ENCODE measurements around the gene SRPK2. TPM values are rescaled to one million over a fixed set of nuclear protein-coding genes. Genes with fewer than 3 reads are reported as not detected.
"Not testable (repeated sequence)": the region's sequence is repeated elsewhere in the genome, so short reads cannot be mapped to it uniquely, and the experiment has no call there.

The SRPK2 gene
- total RNA-seq, 1 donor from 2014 or later: 54.7 TPM

- DNase-seq (ENCODE audit: low spot score); H3K4me3 Mint-ChIP-seq (ENCODE audit: low read depth); H3K27ac Mint-ChIP-seq; intact Hi-C loops (cut with micrococcal nuclease); H3K36me3 Mint-ChIP-seq (ENCODE audit: low read depth); H3K9me3 Mint-ChIP-seq; H3K27me3 Mint-ChIP-seq (ENCODE audit: low read depth): not testable (repeated sequence)
- H3K4me1 Mint-ChIP-seq (ENCODE audit: low read depth): peaks cover 18% of the 10 kb centered on the region
Measured at GRCh38 chr7:105324606-105325005, 64.1 kb downstream of the SRPK2 start.

DNA sequence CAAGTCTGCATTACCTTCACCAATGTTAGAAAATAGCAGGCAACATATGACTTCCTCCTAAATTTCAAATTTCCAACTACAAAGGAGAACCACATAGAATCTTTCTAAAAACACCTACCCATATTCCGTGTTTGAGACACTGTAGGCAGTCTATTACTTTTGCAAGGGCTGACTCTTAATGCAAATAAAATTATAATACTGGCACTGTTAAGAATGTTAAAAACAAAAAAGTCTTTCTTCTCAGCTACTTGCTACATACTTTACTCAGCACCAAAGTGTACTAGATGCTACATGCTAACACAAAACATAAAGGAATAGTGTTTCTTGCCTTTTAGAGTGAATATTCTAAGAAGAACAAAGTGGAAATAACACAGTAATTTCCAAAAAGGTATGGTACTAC lies 65.4 kb downstream of the SRPK2 start:
- H3K36me3 Mint-ChIP-seq (ENCODE audit: low read depth): peaks cover 10% of the 10 kb centered on the region
- peaks cover 14% of the 10 kb centered on the region for H3K4me1 Mint-ChIP-seq (ENCODE audit: low read depth)
- intact Hi-C loops (cut with micrococcal nuclease): no loop called here
- no peaks in the 10 kb centered on the region for H3K9me3 Mint-ChIP-seq
- H3K27ac Mint-ChIP-seq: no peak overlapping the region
- no peak for DNase-seq (ENCODE audit: low spot score)
- H3K4me3 Mint-ChIP-seq (ENCODE audit: low read depth): no peak overlapping the region
- H3K27me3 Mint-ChIP-seq (ENCODE audit: low read depth): no peaks in the 10 kb centered on the region

GRCh38 chr7:105322655-105323277 lies 66.0 kb downstream of the SRPK2 start:
- DNase-seq (ENCODE audit: low spot score): no peak
- H3K4me3 Mint-ChIP-seq (ENCODE audit: low read depth): no peak overlapping the region
- no peak overlapping the region for H3K27ac Mint-ChIP-seq
- peaks cover 14% of the 10 kb centered on the region for H3K4me1 Mint-ChIP-seq (ENCODE audit: low read depth)
- peaks cover 10% of the 10 kb centered on the region for H3K36me3 Mint-ChIP-seq (ENCODE audit: low read depth)
- H3K9me3 Mint-ChIP-seq: no peaks in the 10 kb centered on the region
- intact Hi-C loops (cut with micrococcal nuclease): no loop called here
- no peaks in the 10 kb centered on the region for H3K27me3 Mint-ChIP-seq (ENCODE audit: low read depth)

- H3K9me3 Mint-ChIP-seq: no peaks in the 10 kb centered on the region
- DNase-seq (ENCODE audit: low spot score): no peak
- H3K27me3 Mint-ChIP-seq (ENCODE audit: low read depth): no peaks in the 10 kb centered on the region
- no peak overlapping the region for H3K27ac Mint-ChIP-seq
- H3K36me3 Mint-ChIP-seq (ENCODE audit: low read depth): peaks cover 10% of the 10 kb centered on the region
- intact Hi-C loops (cut with micrococcal nuclease): no loop called here
- peaks cover 11% of the 10 kb centered on the region for H3K4me1 Mint-ChIP-seq (ENCODE audit: low read depth)
- H3K4me3 Mint-ChIP-seq (ENCODE audit: low read depth): no peak overlapping the region
Measured at GRCh38 chr7:105321754-105322455, 66.8 kb downstream of the SRPK2 start.

DNA sequence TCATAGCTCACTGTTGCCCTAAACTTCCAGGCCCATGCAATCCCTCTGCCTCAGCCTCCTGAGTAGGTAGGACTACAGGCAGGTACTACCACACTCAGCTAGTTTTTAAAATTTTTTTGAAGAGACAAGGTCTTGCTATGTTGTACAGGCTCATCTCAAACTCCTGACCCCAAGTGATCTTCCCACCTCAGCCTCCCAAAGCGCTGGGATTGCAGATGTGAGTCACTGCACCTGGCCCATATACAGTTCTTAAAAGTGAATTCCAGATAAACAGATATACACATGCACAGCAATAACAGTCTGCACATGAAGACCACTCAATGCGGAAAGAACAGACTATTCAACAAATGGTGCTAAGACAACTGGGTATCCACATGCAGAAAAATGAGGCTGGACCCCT lies 67.8 kb downstream of the SRPK2 start:
- H3K4me1 Mint-ChIP-seq (ENCODE audit: low read depth): peaks cover 6% of the 10 kb centered on the region
- H3K27me3 Mint-ChIP-seq (ENCODE audit: low read depth): no peaks in the 10 kb centered on the region
- DNase-seq (ENCODE audit: low spot score): no peak
- peaks cover 10% of the 10 kb centered on the region for H3K36me3 Mint-ChIP-seq (ENCODE audit: low read depth)
- no peaks in the 10 kb centered on the region for H3K9me3 Mint-ChIP-seq
- H3K27ac Mint-ChIP-seq: no peak overlapping the region
- H3K4me3 Mint-ChIP-seq (ENCODE audit: low read depth): no peak overlapping the region
- intact Hi-C loops (cut with micrococcal nuclease): no loop called here

DNA sequence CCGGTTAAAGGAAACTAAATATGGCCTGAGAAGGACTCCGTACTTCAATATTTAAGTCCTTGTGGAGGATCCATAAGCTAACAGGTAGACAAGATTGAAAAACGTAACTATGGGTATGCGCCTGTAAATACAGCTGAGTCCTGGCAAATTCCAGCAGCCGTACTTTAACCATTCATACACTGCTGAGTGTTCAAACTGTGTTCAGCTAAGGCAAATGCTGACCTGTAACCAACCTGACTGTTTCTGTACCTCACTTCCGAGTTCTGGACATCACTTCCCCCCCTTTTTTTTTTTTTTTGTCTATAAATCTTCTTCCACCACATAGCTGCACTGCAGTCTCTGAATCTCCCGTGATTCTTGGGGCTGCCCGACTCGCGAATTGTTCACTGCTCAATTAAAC lies 69.1 kb downstream of the SRPK2 start:
- Mint-ChIP-seq H3K27me3 (ENCODE audit: low read depth) (no peaks in the 10 kb centered on the region), H3K9me3 (no peaks in the 10 kb centered on the region), H3K36me3 (ENCODE audit: low read depth) (peaks cover 10% of the 10 kb centered on the region), H3K4me1 (ENCODE audit: low read depth) (peaks cover 6% of the 10 kb centered on the region), H3K4me3 (ENCODE audit: low read depth) (no peak overlapping the region), H3K27ac (no peak overlapping the region)
- DNase-seq (ENCODE audit: low spot score): no peak
- intact Hi-C loops (cut with micrococcal nuclease): no loop called here

GRCh38 chr7:105316578-105317344 lies 72.0 kb downstream of the SRPK2 start:
- peaks cover under 1% of the 10 kb centered on the region for H3K36me3 Mint-ChIP-seq (ENCODE audit: low read depth)
- H3K27ac Mint-ChIP-seq: no peak overlapping the region
- DNase-seq (ENCODE audit: low spot score): no peak
- no peaks in the 10 kb centered on the region for H3K9me3 Mint-ChIP-seq
- H3K4me1 Mint-ChIP-seq (ENCODE audit: low read depth): peaks cover 2% of the 10 kb centered on the region
- no peak overlapping the region for H3K4me3 Mint-ChIP-seq (ENCODE audit: low read depth)
- no peaks in the 10 kb centered on the region for H3K27me3 Mint-ChIP-seq (ENCODE audit: low read depth)
- intact Hi-C loops (cut with micrococcal nuclease): no loop called here

- Mint-ChIP-seq H3K36me3 (ENCODE audit: low read depth) (peaks cover 4% of the 10 kb centered on the region), H3K9me3 (no peaks in the 10 kb centered on the region)
- intact Hi-C loops (cut with micrococcal nuclease): no loop called here
Measured at GRCh38 chr7:105315357-105315756, 73.4 kb downstream of the SRPK2 start.

GRCh38 chr7:105309235-105310169 lies 79.2 kb downstream of the SRPK2 start:
- Mint-ChIP-seq H3K9me3 (no peaks in the 10 kb centered on the region), H3K36me3 (ENCODE audit: low read depth) (peaks cover 7% of the 10 kb centered on the region), H3K4me3 (ENCODE audit: low read depth) (no peak overlapping the region), H3K27ac (peak overlapping the region; percentile 44), H3K4me1 (ENCODE audit: low read depth) (peaks cover 52% of the 10 kb centered on the region), H3K27me3 (ENCODE audit: low read depth) (no peaks in the 10 kb centered on the region)
- no peak for DNase-seq (ENCODE audit: low spot score)
- intact Hi-C loops (cut with micrococcal nuclease): loop anchor here (2.0 kb wide), 1 partner anchor 15 kb away; no protein-coding TSS in a partner anchor

More at GRCh38 chr7:105315357-105315756, 73.4 kb downstream of the SRPK2 start:
- Mint-ChIP-seq H3K4me1 (ENCODE audit: low read depth) (peaks cover 7% of the 10 kb centered on the region), H3K27ac (no peak overlapping the region), H3K4me3 (ENCODE audit: low read depth) (no peak overlapping the region), H3K27me3 (ENCODE audit: low read depth) (no peaks in the 10 kb centered on the region)
- DNase-seq (ENCODE audit: low spot score): no peak

DNA sequence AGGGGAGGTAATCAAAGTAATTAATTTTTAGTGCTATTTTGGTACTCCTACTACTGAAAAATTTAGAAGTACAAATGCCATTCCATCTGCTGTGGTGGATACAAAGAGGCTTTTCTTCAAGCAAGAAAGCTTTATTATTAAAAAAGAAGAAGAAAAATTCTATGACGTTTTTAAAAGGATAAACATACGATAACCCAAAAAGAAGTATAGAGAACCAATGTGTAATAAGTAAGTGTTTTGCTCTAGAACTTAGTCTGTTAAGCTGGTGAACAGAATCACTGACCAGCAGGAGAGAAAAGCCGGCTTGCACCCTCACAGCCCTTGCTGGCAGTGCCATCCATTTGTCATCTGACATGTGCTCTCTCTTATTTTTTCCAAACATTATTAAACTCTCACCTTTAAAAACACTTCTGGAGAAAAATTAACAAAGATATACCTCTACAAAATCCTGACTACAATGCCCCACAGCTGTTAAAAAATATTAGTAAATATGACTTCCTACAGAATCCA lies 81.5 kb downstream of the SRPK2 start:
- DNase-seq (ENCODE audit: low spot score): no peak
- Mint-ChIP-seq H3K27me3 (ENCODE audit: low read depth) (no peaks in the 10 kb centered on the region), H3K4me3 (ENCODE audit: low read depth) (no peak overlapping the region), H3K27ac (no peak overlapping the region), H3K9me3 (peaks cover 5% of the 10 kb centered on the region), H3K36me3 (ENCODE audit: low read depth) (peaks cover 21% of the 10 kb centered on the region), H3K4me1 (ENCODE audit: low read depth) (peaks cover 63% of the 10 kb centered on the region)
- intact Hi-C loops (cut with micrococcal nuclease): no loop called here

DNA sequence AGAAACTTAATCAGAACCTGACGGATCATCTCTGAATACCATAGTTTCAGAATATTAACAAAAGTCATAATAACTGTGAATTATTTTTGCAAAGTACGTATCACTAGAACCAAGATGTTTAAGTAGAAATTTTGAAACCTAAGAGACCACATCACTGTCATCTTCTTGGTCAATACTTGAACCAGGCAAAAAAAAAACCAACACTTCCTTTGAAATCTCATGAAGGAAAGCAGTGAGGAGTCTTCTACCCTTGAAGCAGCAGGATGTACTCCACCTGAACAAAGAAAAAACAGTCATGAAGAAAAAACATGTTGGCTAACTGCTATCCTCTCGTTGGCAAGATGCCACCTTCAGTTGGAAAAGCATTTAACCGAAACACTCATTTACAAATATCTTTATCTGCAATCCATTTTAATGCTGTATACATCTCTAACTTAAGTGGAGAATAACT lies 82.4 kb downstream of the SRPK2 start:
- DNase-seq (ENCODE audit: low spot score): no peak
- peaks cover 5% of the 10 kb centered on the region for H3K9me3 Mint-ChIP-seq
- peak overlapping the region; percentile 51 for H3K4me3 Mint-ChIP-seq (ENCODE audit: low read depth)
- peaks cover 21% of the 10 kb centered on the region for H3K36me3 Mint-ChIP-seq (ENCODE audit: low read depth)
- H3K27me3 Mint-ChIP-seq (ENCODE audit: low read depth): no peaks in the 10 kb centered on the region
- peaks cover 66% of the 10 kb centered on the region for H3K4me1 Mint-ChIP-seq (ENCODE audit: low read depth)
- H3K27ac Mint-ChIP-seq: peak overlapping the region; percentile 85
- intact Hi-C loops (cut with micrococcal nuclease): loop anchor here (1.0 kb wide), 1 partner anchor 8 kb away; no protein-coding TSS in a partner anchor

GRCh38 chr7:105305633-105306032 lies 83.1 kb downstream of the SRPK2 start:
- Mint-ChIP-seq H3K36me3 (ENCODE audit: low read depth) (peaks cover 24% of the 10 kb centered on the region), H3K4me1 (ENCODE audit: low read depth) (peaks cover 67% of the 10 kb centered on the region), H3K27me3 (ENCODE audit: low read depth) (no peaks in the 10 kb centered on the region), H3K4me3 (ENCODE audit: low read depth) (no peak overlapping the region), H3K27ac (peak overlapping the region; percentile 85), H3K9me3 (peaks cover 6% of the 10 kb centered on the region)
- intact Hi-C loops (cut with micrococcal nuclease): loop anchor here (1.0 kb wide), 1 partner anchor 7 kb away; no protein-coding TSS in a partner anchor
- DNase-seq (ENCODE audit: low spot score): no peak

Data from activated T-helper 2 cell treated with anti-CD3 and anti-CD28 coated beads, Interferon-gamma antibody, Interleukin-2, Interleukin-4, amounts not matched to agents 10 μg/mL and 5 μg/mL and 100 μg/mL, durations not matched to agents 14 hours and 24 hours and 36 hours (primary cell).